AG08395 (cell line): ENCODE results near the gene CRYBA2.

ENCODE experiments used
- DNase-seq: peaks from one replicate; pipeline ENCODE4 v3.0.0; 2012; ENCODE audit warnings: mixed read lengths, low spot score

The CRYBA2 gene

GRCh38 chr2:218993345-218994315 lies at the start of gene CRYBA2:
CRYBA2 (minus strand) TSS chr2:218993422; CDS start chr2:218993176, 246 bp downstream.
- no peak for DNase-seq

GRCh38 chr2:219042750-219043149 lies 49.5 kb upstream of the CRYBA2 start:
- DNase-seq = no peak

- no peak for DNase-seq
These were observed 48.9 kb upstream of the CRYBA2 start for GRCh38 chr2:219042157-219042556.

DNA sequence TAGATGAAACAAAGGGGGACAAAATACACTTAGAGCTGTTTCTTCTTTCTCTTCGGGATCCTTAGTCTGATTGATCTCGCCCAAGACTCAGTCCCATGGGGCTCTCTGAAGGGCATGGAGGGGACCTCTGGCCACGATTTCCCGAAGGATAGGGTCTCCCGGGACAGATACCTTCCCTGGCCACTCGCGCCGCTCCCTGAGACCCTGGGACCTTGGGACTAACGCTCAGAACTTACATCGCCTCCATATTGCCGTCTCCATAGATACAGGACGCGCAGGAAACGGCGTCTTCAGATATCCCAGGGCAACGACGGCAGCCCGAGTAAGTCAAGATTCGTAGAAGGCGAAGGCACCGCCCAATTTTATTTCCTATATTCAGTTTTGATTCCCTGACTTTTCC lies 48.0 kb upstream of the CRYBA2 start, which contains the start of gene CFAP65:
TSS of gene CFAP65 (minus strand) at position 265 of the 400 bp plus-strand sequence. CDS start 2,468 bp downstream, outside the sequence.
- DNase-seq = peak; percentile 56

DNA sequence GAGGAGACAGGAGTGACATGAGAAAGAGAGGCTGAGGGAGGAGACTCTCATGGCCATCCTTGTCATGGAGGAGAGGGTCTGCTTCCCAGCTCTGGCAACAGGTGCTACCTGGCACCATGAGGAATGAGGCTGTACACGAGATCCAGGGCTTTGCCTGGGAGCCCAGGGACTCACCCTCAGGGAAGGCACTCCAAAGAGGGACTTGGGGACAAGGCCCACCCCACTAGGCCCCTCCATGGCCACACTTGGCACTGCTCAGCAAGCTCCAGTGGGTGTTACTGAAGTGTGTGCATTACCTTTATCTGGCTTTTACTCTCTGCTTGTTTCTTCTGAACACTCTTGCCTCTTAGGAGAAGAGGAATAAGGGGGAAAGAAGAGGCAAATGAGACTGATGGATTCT lies 45.4 kb upstream of the CRYBA2 start:
- DNase-seq = no peak

GRCh38 chr2:219037783-219038499 lies 44.7 kb upstream of the CRYBA2 start:
- DNase-seq = no peak

DNA sequence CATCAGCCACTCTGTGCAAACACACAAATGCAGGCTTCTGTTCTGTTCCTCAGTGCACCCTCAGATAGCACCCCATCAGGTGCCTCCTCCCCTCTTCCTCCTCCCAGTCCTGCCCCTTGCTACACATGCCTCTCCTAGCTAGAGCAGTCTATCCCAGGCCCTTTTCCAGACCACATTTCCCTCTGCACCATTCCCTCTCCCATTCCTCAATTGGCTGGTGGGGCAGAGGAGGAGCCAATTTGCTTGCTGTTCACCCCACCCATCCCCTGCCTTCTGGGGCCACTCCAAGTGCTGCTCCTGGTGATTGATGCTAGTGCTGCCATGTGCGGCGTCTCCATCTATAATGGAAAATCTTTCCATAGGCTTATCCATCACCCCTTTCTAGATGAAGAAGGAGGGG lies 42.7 kb upstream of the CRYBA2 start:
- no peak for DNase-seq

GRCh38 chr2:219034823-219035222 lies 41.6 kb upstream of the CRYBA2 start:
- DNase-seq = no peak

DNA sequence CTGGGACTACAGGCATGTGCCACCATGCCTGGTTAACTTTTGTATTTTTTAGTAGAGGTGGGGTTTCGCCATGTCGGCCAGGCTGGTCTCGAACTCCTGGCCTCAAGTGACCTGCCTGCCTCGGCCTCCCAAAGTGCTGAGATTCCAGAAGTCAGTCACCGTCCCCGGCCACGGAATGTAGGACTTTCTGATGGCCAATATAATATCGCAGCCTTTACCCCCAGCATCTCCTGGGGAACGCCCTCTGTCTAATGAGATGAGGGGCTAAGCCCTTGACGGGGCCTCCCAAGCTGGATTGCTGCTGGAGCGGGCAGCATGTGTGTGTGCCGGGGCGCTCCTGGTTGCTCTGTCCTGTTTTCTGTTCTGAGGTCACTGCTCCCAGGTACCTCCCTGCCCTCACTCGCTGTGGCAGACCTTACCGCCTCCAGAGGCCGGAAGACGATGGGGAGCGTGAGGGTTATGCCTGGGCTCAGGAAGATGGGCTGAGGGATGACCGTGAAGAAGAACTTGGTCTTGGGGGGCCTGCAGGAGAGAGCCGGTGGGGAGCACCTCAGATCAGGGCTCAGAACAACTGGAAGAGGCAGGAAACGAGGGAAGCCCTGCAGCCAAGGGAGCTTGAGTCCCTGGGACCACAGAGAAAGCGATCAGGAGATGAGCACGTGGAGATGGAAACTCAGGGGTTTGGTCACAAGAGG lies 39.0 kb upstream of the CRYBA2 start:
- DNase-seq = no peak

- no peak for DNase-seq
These were observed 38.0 kb upstream of the CRYBA2 start for GRCh38 chr2:219031005-219031738.

DNA sequence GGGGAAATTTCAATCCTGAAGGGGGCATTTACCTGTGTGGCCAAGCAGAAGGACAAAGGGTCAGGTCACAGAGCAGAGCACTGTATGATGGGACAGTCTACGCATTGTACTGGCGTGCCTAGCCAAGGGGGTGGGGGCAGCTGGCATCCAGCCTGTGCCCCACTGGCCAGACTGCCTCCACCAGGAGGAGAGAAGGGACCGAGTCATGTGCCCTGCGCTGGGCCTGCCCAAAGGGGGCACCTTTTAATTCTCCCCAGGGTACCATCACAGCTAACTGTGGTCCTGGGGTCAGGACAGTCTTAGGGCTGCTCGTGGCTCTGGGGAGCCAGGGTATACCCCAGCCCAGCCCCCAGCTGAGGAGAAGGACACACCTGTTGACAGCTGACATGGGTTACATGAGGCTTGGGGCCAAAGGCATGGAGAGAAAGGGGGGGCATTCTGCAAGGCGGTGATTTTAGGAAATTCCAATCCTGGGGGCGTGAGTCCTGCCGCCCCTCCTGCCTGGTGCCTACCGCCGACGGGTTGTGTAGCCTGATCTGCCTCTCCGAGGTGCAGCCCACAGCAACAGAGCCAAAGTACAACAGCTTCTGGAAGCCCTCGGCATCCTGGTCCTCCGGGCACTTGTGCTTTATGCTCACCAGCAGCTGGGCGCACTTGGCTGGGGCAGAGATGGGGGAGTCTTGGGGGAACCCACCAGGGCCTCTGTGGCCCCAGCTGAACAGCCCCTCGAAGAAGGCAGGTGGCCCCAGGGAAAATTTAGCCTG lies 37.1 kb upstream of the CRYBA2 start:
- DNase-seq = no peak

DNA sequence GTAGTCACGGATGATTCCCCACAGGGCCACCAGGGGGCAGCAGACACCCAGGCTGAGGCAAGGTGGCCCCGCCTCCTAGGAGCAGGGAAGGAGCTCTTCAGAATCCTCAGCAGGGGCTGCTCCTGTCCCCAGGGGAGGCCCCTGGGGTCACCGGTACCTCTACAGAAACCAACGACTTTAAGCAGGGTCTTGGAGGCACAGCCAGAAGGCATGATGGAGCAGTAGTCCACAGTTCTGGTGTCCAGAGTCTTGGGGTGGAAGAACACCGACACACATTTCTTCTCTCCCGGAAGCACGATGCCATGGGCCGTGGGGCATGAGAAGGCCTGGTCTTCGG lies 36.6 kb upstream of the CRYBA2 start:
- peak; percentile 90 for DNase-seq

GRCh38 chr2:219028996-219029828 lies 36.0 kb upstream of the CRYBA2 start:
- no peak for DNase-seq

- no peak for DNase-seq
These were observed 34.9 kb upstream of the CRYBA2 start for GRCh38 chr2:219028141-219028540.

DNA sequence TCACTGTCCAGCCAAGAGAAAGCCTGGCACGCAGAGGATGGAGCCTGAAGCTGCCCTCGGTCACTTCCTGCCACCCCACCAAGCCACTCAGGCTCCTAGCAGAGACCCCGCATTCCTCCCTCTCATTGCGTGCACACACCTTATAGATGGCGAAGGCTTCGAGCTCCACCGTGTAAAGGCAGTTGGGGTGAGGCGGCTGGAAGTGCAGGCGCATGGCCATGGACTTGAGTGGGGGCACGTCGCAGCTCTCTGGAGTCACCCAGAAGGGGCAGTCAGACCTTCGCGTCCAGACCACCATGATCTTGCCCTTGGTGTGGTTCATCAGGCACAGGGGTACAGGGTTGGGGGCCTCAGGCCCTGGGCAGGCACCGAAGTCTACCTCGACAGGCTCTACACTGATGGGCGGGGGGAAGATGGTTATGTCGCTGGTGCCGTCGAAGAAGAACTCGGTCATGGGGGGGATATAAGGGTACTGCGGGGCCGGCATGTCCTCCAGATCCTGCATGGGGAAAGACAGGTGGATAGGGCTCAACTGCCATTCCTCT lies 34.4 kb upstream of the CRYBA2 start:
- no peak for DNase-seq

GRCh38 chr2:219026946-219027345 lies 33.7 kb upstream of the CRYBA2 start:
- no peak for DNase-seq

- no peak for DNase-seq
These were observed 32.7 kb upstream of the CRYBA2 start for GRCh38 chr2:219025637-219026585.

- no peak for DNase-seq
These were observed 30.8 kb upstream of the CRYBA2 start for GRCh38 chr2:219024059-219024458.
